NCI-H1436 treated with DMSO at 0.1 percent for 48 hours (cell line): ENCODE data around the gene RPP25.

Experiments
- DNase-seq: peaks from one replicate; lab custom pipeline; 2025; lab: John Stamatoyannopoulos, UW

The RPP25 gene

DNA sequence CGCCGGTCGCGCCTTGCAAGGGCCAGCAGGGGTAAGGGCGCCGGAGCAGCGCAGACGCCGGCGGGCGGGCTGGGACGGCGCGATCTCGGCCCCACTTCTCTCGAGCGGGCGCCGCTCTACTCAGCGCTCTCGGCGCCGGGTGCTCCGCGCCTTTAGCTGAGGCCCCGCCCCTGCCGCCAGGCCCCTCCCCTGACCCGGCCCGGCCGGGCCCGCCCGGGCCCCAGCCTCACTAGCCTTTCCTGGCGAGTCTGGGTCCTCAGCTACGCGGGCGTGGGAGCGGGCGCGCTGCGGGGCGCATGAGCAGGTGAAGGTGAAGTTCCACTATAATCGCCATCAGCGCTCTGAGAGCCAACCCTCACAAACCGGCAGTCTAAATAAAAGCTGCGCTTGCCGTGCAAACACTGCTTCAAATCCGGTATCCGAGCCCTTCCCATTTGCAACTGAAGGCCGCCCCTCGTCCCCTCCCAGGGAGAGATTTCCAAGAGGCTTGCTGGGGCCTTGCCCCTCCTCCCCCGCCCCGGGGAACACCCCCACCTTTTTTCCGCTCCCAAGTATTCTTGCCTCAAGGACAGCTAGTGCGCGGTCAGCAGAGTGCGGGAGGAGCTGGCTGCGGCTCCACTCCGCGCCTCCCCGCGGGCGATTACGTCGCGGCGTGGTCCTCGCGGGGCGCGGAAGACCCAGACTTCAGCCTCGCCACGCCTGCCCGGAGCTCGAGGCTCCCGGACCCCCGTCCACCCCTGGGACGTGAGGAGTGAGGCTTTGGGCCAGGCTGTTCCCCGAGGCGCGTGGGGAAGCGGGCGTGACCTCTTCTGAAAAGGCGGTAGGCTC, at the start of gene RPP25:
Gene RPP25 (minus strand): TSS at position 125 of the 828 bp plus-strand sequence. CDS start 189 bp downstream, outside the sequence.
- DNase-seq = no peak

GRCh38 chr15:75002398-75002797, 45.8 kb upstream of the RPP25 start:
- no peak for DNase-seq

DNA sequence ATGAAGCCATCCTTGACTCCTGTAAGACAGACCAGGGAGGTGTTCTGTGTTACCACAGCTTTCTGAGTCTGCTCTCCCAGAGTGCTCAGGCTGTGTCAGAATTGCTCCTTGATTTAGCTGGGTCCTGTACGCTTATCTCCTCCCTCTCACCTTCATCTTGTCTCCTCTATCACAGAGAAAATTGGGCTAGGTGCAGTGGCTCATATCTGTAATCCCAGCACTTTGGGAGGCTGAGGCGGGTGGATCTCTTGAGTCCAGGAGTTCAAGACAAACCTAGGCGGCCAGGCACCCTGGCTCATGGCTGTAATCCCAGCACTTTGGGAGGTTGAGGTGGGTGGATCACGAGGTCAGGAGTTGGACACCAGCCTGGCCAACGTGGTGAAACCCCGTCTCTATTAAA, 44.7 kb upstream of the RPP25 start:
- no peak for DNase-seq

DNA sequence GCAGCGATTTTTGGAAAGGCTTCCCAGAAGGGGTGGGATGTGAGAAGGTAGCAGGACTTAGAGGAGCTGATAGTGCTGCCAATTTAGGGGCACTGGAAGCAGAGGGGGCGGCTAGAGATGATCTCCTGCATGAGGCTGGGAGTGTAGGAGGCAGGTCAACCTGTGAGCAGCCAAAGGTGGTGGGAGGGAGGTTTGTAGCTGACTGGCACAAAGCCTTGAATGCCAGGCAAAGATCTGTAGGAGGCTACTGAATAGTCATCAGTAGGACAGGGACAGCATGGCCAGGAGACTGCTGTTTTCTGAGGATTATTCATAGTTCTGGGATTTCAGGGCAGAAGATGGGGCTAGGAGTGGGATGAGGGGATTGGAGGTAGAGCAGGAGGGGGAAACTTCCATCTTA, 41.0 kb upstream of the RPP25 start:
- DNase-seq = no peak

- DNase-seq = no peak
These were observed 40.6 kb upstream of the RPP25 start for GRCh38 chr15:74997141-74997540.

DNA sequence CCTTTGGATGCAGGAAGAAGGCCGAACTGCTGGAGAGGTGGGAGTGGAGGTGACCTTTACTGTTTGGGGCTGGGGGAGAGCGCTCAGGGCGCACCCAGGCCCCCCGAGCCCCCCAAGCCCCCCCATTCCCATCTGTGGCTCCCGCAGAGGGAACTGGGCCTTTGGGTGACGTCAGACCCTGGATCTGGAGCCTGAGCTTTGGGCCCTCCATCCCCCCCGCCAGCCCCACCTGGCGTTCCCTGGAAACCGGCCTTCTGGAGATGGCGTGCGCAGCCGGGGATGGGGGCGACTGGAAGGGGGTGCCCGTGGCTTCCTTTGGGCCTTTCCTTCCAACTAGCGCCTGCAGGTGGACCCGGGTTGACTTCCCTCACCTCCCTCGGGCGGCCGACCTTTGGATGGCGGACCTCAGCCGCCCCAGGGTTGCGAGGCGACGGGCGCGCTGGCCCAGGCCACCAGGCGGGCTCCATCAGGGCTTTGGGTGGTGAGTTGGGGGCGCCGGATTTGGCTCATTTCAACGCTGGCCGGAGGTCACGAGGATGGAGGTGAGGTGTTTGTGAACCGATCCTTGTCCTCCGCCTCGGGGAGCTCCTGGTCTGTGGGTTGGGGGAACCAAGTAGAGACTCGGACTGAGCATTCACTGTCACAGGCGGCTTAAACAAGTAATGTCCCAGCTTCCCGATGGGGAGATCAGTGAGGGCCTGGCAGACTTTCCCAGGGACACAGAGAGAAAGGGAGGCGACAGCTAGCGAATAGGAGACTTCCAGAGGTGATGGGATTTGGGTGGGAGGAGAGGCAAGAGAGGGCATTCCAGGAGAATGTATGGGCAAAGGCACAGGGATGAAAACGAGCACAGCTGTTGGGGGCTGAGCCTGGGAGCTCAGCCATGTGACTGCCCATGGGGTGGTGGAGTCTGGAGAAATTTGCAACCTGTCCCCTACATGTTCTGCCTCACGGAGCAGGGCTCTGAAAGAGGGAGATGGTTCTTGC, 39.5 kb upstream of the RPP25 start:
- peak; percentile 6 for DNase-seq

GRCh38 chr15:74995182-74995778, 38.7 kb upstream of the RPP25 start, which contains the start of gene SCAMP5:
Gene SCAMP5 (plus strand): TSS chr15:74995563. CDS start chr15:75011840, 16,277 bp downstream.
- peak; percentile 75 for DNase-seq

- no peak for DNase-seq
These were observed 38.1 kb upstream of the RPP25 start for GRCh38 chr15:74994685-74995084.

DNA sequence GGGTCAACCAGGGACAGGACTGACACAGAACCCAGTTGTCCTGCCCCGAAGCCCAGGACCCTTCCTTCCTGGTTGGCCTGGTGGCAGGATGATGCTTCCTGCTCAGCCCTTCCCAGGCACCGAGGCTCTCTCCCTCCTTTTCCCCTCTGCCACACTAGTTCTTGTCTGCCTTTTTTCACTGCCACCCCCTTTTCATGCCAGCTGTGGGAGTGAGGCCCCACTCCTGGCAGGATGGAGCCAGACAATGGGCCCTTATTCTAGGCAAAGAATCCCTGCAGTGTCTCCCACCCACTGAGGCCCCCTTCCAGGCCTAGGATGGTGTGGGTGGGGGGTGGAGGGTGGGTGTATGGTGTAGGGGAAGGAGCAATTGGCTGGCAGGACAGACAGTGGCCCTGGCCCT, 37.7 kb upstream of the RPP25 start:
- DNase-seq = no peak

DNA sequence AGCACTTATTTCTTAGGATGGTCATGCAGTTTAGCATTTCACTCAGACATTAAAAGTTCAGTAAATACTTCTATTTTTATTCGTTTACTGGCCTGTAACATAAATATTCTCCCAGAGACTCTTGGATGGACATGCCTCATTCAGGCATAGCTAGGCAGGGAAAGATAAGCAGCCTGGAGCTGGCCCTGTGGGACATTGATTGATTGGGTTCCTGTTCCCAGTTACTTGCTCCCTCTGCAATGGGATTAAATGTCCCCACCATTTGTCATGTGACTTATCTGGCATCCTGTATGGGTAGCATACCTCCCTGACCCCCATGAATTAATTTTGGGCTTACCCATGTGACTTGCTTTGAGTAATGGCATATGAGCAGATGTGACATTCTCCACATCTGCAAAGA, 36.0 kb upstream of the RPP25 start:
- DNase-seq = no peak

DNA sequence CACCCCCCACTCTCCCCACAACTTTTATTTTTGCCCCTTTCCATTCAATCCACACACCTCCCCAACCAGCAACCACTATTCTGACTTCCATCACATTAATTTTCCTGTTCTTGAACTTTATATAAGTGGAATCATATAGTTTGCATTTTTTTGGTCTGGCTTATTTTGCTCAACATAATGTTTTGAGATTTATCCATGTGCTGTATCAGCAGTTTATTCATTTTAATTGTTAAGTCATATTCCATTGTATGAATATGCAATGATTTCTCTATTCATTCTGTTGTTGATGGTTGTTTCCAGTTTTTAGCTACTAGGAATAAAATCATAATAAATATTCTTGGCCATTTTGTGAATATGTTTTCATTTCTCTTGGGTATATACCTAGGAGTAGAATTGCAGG, 33.0 kb upstream of the RPP25 start:
- no peak for DNase-seq

- peak; percentile 5 for DNase-seq
These were observed 31.6 kb upstream of the RPP25 start for GRCh38 chr15:74988007-74988800.

DNA sequence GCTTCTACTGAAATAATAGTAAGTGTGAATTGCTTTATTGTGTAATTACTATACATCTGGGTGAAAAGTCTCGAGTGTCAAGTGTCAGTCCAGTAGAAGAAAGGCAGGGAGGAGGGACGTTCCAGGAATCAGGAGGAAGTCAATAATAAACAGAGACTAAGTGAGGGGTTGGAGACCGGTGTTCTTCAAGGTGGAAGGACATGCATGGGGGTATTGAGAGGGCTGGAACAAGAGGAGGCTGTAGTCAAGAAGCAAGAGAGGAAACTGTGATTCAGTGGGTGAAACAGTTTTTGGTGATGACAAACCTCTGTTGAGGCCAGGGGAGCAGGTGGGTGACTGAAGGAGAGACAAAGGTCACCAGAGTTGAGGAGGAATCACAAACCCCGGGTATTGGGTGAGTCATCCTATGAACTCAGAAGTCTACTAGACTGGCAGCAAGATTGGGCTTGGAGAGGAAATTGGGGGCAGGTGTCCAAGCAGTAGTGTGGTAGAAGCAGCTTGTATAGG, 27.2 kb upstream of the RPP25 start:
- DNase-seq = no peak

- DNase-seq = no peak
These were observed 25.6 kb upstream of the RPP25 start for GRCh38 chr15:74982183-74982582.

DNA sequence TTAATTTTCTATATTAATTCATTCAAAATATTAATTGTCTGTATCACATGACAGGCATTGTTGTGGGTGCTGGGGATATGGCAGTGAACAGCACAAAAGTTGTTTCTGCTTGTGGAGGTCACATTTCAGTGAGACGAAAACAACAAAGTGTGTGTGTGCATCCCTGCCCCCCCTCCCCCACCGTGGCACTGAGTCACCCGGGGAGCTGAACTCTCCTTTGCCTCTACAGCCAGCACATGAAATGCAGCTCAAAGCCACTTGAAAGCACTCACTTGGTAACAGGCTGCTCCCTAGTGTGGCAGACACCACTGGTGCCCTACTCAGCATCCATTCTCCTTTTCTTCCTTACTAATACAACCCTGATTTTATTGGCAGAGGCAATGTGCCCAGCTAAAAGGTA, 21.9 kb upstream of the RPP25 start:
- no peak for DNase-seq

DNA sequence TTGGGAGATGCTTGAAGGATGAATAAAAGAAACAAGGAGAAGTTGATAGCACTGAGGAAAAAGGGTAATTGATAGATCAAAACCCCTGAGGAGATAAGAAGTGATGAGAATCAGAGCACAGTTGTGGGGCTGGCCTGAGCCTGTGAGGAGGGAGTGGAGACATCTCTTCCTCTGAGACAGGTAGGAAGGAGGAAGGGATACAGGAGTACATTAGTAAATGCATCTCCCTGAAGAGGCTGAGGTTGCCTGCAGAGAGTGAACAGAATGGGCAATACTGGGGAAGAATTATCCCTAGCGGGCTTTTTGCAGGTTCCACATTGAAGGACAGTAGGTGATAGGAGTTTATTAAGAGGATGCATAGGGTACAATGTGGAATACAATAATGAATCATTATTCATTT, 21.5 kb upstream of the RPP25 start:
- DNase-seq = no peak

DNA sequence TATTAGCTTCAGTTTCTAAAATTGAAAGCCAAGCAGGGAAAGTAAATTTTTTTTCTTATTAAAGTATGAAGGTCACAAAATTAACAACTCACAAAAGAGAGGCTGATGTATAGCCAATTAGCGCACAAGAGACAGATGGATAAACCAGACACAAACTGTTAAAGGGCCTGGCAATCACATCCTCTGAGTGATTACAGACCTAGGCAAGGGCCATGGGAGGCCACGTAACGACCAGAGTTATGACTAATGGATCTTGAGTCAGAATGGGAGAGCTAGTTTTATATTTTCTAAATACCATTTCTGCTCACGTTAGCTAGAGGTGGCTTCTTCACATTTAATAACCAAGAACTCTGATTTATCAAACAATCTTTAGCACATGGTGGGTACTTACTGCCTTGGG, 21.0 kb upstream of the RPP25 start:
- DNase-seq = no peak

GRCh38 chr15:74976159-74976558, 19.6 kb upstream of the RPP25 start:
- no peak for DNase-seq

GRCh38 chr15:74967670-74968069, 11.1 kb upstream of the RPP25 start:
- no peak for DNase-seq

DNA sequence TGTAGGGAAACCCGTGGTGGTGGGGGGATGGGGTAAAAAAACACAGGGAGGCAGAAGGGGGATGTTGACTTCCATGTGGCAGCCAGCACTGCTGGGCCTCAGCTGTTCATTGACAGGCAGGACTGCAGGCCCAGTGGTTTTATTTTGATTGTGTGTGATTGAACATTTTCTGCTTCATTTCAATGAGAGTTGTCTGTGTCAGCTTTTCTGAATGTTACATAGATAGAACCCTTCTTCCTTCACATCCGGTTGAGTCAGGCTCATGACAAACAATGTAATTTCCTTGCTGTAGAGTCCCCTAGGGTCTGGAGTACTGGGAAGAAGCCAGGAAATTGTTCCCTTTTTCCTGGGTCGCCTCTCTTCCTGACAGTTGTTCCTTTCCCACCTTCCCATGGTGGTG, 8.2 kb upstream of the RPP25 start:
- DNase-seq = no peak

DNA sequence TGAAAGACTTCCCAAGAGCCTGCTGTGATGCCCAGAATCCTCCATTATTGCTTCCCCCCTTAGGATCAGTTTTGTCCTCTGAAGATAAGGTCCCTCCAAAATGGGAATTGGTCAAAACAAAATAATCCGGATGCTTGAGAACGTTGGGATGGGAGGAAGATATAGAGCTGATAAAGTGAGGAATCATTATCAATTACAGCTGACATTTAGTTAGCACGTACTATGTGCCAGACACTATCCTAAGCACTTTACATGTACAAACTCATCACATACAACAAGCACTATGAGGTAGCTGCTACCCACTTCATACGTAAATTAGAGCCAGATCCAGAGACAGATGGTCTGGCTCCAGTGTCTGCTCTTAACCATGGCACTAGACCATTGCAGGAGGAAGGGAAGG, 6.6 kb upstream of the RPP25 start:
- no peak for DNase-seq
